MM.1S (cell line): Measurements from ENCODE around the gene MARCHF10.

Experiments used
- CTCF ChIP-seq: fragments of 300-600 bp; sonication (generic); IDR thresholded peaks from 2 replicates; pipeline ENCODE4 v1.5.1; 2016; ENCODE audit warnings: antibody characterized with exemption, low read length, mixed read lengths
- EZH2 ChIP-seq: fragments of 300-600 bp; sonication (generic); optimal IDR thresholded peaks from 2 replicates; pipeline ENCODE3; 2017; ENCODE audit warnings: low read depth, mild to moderate bottlenecking, antibody characterized with exemption, low read length, mixed read lengths
- EZH2phosphoT487 ChIP-seq: fragments of 300-600 bp; sonication (generic); IDR thresholded peaks from 2 replicates; pipeline ENCODE4 v1.6.1; 2018; ENCODE audit warnings: antibody characterized with exemption, low read length

- TF ChIP-seq CTCF (no peak), EZH2 (no peak), EZH2phosphoT487 (no peak)
Measured at GRCh38 chr17:62823111-62823893, 15.2 kb upstream of the MARCHF10 start.
